ENCODE results near the gene CELF1.

Gene CELF1

DNA sequence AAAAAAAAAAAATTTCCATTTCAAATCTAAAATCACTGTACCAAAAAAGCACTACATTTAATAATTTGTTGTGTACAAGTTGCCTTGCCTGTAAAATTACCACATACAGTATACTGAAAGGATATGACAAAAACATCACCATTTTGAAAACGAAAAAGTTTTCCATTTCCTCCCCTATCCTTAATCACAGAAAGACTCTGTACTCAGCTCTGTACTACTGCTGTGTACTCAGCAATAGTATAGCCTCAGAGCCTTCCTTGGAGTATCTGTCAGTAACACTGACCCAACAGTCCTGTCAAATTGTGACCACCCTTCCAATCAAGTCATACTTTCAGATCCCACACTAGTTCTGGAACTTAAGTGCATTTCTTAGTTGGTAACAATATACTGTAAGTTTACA lies 48.0 kb downstream of the CELF1 start:
- Histone ChIP-seq H3K27ac (ENCODE audit: insufficient read depth, low read length, poor library complexity, severe bottlenecking) (no peak overlapping the region), H3K36me3 (ENCODE audit: control insufficient read depth, insufficient read depth, low read length) (peaks cover 7% of the 10 kb centered on the region), H3K9me3 (ENCODE audit: control insufficient read depth, low read length) (no peaks in the 10 kb centered on the region), H3K27me3 (replicated peaks; ENCODE audit: control insufficient read depth, insufficient read depth, low read length, poor library complexity, severe bottlenecking) (no peaks in the 10 kb centered on the region), H3K4me3 (ENCODE audit: insufficient read depth, low read depth, low read length, poor library complexity, severe bottlenecking) (no peak overlapping the region), H3K4me1 (ENCODE audit: control insufficient read depth, insufficient read depth, low read length, poor library complexity, severe bottlenecking) (peaks cover 22% of the 10 kb centered on the region)
- DNase-seq: no peak

DNA sequence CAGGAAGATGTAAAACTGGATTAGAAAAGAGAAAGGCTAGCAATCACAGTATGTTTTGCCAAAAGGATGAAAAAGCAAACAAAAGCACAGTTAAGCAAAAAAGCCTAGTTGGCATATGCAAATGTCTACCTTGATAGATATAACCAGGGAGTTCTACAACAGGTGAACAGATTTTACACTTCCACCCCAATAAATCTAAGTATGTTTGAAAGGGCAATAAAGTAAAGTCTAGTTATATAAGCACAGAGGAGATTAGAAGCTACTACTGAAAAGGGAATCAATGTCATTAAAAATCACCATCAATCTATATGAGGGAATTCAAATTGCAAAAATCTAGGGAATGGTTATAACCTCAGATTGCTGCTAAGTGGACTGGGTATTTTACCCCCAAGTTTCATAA lies 49.7 kb downstream of the CELF1 start:
- Histone ChIP-seq H3K27me3 (replicated peaks; ENCODE audit: control insufficient read depth, insufficient read depth, low read length, poor library complexity, severe bottlenecking) (no peaks in the 10 kb centered on the region), H3K27ac (ENCODE audit: insufficient read depth, low read length, poor library complexity, severe bottlenecking) (no peak overlapping the region), H3K9me3 (ENCODE audit: control insufficient read depth, low read length) (no peaks in the 10 kb centered on the region), H3K36me3 (ENCODE audit: control insufficient read depth, insufficient read depth, low read length) (peaks cover 12% of the 10 kb centered on the region), H3K4me3 (ENCODE audit: insufficient read depth, low read depth, low read length, poor library complexity, severe bottlenecking) (no peak overlapping the region), H3K4me1 (ENCODE audit: control insufficient read depth, insufficient read depth, low read length, poor library complexity, severe bottlenecking) (peaks cover 12% of the 10 kb centered on the region)
- no peak for DNase-seq

DNA sequence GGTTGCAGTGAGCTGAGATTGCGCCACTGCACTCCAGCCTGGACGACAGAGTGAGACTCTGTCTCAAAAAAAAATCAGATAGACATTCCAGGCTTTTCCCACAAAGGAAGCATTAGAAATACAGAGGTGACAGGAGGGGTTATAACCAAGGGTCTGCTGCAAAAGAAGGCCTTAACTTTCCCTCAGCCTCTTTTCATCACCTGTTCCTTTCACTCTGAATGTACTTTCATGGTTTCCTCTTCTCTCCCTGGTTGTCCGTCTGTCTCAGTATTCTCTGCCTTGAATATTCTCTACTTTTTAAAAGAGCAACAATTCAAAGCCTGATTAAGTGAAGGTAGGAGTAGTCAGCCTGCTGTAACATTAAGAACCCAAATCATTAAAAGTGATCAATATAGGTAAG lies 50.2 kb downstream of the CELF1 start:
- Histone ChIP-seq H3K4me3 (ENCODE audit: insufficient read depth, low read depth, low read length, poor library complexity, severe bottlenecking) (no peak overlapping the region), H3K27me3 (replicated peaks; ENCODE audit: control insufficient read depth, insufficient read depth, low read length, poor library complexity, severe bottlenecking) (no peaks in the 10 kb centered on the region), H3K9me3 (ENCODE audit: control insufficient read depth, low read length) (no peaks in the 10 kb centered on the region), H3K36me3 (ENCODE audit: control insufficient read depth, insufficient read depth, low read length) (peaks cover 12% of the 10 kb centered on the region), H3K4me1 (ENCODE audit: control insufficient read depth, insufficient read depth, low read length, poor library complexity, severe bottlenecking) (peaks cover 7% of the 10 kb centered on the region), H3K27ac (ENCODE audit: insufficient read depth, low read length, poor library complexity, severe bottlenecking) (no peak overlapping the region)
- no peak for DNase-seq

- DNase-seq: no peak
- H3K4me1 ChIP-seq (ENCODE audit: control insufficient read depth, insufficient read depth, low read length, poor library complexity, severe bottlenecking): no peaks in the 10 kb centered on the region
- no peaks in the 10 kb centered on the region for H3K9me3 ChIP-seq (ENCODE audit: control insufficient read depth, low read length)
- H3K36me3 ChIP-seq (ENCODE audit: control insufficient read depth, insufficient read depth, low read length): peaks cover 15% of the 10 kb centered on the region
- no peak overlapping the region for H3K4me3 ChIP-seq (ENCODE audit: insufficient read depth, low read depth, low read length, poor library complexity, severe bottlenecking)
- no peak overlapping the region for H3K27ac ChIP-seq (ENCODE audit: insufficient read depth, low read length, poor library complexity, severe bottlenecking)
- H3K27me3 ChIP-seq (replicated peaks; ENCODE audit: control insufficient read depth, insufficient read depth, low read length, poor library complexity, severe bottlenecking): no peaks in the 10 kb centered on the region
Observed at GRCh38 chr11:47501101-47501500, 51.8 kb downstream of the CELF1 start.

DNA sequence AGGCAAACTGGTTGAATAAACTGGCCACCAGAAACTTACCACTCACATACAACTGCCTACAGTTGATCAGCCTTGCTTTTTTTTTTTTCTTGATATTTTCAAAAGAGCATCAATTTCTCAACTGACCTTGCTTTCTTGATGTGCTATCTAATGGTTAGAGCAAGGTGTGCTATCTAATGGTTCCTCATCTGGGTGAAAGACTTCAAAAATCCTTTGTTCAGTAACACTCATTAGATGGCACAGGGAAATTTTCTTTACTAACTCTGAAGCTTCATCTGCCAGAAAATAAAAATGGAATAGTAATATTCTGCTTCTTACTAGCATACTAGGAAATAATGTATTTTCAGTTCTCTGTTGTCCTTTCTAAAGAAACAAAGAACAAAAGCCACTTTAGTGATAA lies 52.8 kb downstream of the CELF1 start:
- no peak overlapping the region for H3K27ac ChIP-seq (ENCODE audit: insufficient read depth, low read length, poor library complexity, severe bottlenecking)
- DNase-seq: no peak
- H3K27me3 ChIP-seq (replicated peaks; ENCODE audit: control insufficient read depth, insufficient read depth, low read length, poor library complexity, severe bottlenecking): no peaks in the 10 kb centered on the region
- H3K4me1 ChIP-seq (ENCODE audit: control insufficient read depth, insufficient read depth, low read length, poor library complexity, severe bottlenecking): no peaks in the 10 kb centered on the region
- no peak overlapping the region for H3K4me3 ChIP-seq (ENCODE audit: insufficient read depth, low read depth, low read length, poor library complexity, severe bottlenecking)
- H3K9me3 ChIP-seq (ENCODE audit: control insufficient read depth, low read length): no peaks in the 10 kb centered on the region
- H3K36me3 ChIP-seq (ENCODE audit: control insufficient read depth, insufficient read depth, low read length): peaks cover 24% of the 10 kb centered on the region

DNA sequence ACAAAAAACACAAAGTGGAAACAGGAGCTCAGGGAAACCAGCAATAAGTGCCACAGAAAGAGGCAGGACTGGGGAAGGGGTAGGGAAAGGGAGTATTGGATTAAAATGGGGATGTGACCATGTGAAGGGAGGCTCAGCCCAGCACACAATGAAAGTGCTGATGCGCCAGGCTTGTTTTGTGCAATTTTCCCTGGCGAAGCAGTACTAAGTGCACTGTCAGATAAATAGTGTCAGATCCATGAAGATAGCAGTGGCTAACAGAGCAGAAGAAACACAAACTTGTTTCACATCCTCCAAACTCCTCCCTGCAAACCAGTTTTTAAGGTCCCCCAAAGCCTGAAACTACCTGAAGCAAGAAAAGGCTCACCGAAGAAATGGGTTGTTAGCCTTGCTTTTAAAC lies 53.3 kb downstream of the CELF1 start:
- H3K36me3 ChIP-seq (ENCODE audit: control insufficient read depth, insufficient read depth, low read length): peaks cover 29% of the 10 kb centered on the region
- DNase-seq: no peak
- no peak overlapping the region for H3K27ac ChIP-seq (ENCODE audit: insufficient read depth, low read length, poor library complexity, severe bottlenecking)
- H3K4me1 ChIP-seq (ENCODE audit: control insufficient read depth, insufficient read depth, low read length, poor library complexity, severe bottlenecking): no peaks in the 10 kb centered on the region
- no peaks in the 10 kb centered on the region for H3K27me3 ChIP-seq (replicated peaks; ENCODE audit: control insufficient read depth, insufficient read depth, low read length, poor library complexity, severe bottlenecking)
- H3K4me3 ChIP-seq (ENCODE audit: insufficient read depth, low read depth, low read length, poor library complexity, severe bottlenecking): no peak overlapping the region
- no peaks in the 10 kb centered on the region for H3K9me3 ChIP-seq (ENCODE audit: control insufficient read depth, low read length)

- Histone ChIP-seq H3K4me1 (ENCODE audit: control insufficient read depth, insufficient read depth, low read length, poor library complexity, severe bottlenecking) (no peaks in the 10 kb centered on the region), H3K36me3 (ENCODE audit: control insufficient read depth, insufficient read depth, low read length) (peaks cover 30% of the 10 kb centered on the region), H3K4me3 (ENCODE audit: insufficient read depth, low read depth, low read length, poor library complexity, severe bottlenecking) (no peak overlapping the region), H3K27ac (ENCODE audit: insufficient read depth, low read length, poor library complexity, severe bottlenecking) (no peak overlapping the region), H3K9me3 (ENCODE audit: control insufficient read depth, low read length) (no peaks in the 10 kb centered on the region), H3K27me3 (replicated peaks; ENCODE audit: control insufficient read depth, insufficient read depth, low read length, poor library complexity, severe bottlenecking) (no peaks in the 10 kb centered on the region)
- no peak for DNase-seq
Observed at GRCh38 chr11:47499161-47499560, 53.8 kb downstream of the CELF1 start.

- Histone ChIP-seq H3K27ac (ENCODE audit: insufficient read depth, low read length, poor library complexity, severe bottlenecking) (no peak overlapping the region), H3K4me3 (ENCODE audit: insufficient read depth, low read depth, low read length, poor library complexity, severe bottlenecking) (no peak overlapping the region), H3K4me1 (ENCODE audit: control insufficient read depth, insufficient read depth, low read length, poor library complexity, severe bottlenecking) (no peaks in the 10 kb centered on the region), H3K9me3 (ENCODE audit: control insufficient read depth, low read length) (no peaks in the 10 kb centered on the region), H3K36me3 (ENCODE audit: control insufficient read depth, insufficient read depth, low read length) (peaks cover 30% of the 10 kb centered on the region), H3K27me3 (replicated peaks; ENCODE audit: control insufficient read depth, insufficient read depth, low read length, poor library complexity, severe bottlenecking) (no peaks in the 10 kb centered on the region)
- no peak for DNase-seq
Observed at GRCh38 chr11:47498584-47499152, 54.3 kb downstream of the CELF1 start.

DNA sequence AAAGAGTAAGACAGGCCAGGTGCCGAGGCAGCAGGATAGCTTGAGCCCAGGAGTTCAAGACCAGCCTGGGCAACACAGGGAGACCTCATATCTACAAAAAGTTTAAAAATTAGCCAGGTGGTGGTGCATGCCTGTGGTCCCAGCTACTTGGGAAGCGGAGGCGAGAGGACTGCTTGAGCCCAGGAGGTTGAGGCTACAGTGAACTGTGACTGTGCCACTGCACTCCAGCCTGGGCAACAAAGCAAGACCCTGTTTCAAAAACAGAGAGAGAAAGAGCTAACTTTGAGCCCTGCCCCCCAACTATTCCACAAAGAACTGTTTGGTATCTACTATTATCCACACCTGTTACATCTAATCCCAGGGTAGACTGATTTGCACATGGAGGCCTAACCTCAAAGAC lies 54.8 kb downstream of the CELF1 start:
- no peaks in the 10 kb centered on the region for H3K9me3 ChIP-seq (ENCODE audit: control insufficient read depth, low read length)
- peaks cover 30% of the 10 kb centered on the region for H3K36me3 ChIP-seq (ENCODE audit: control insufficient read depth, insufficient read depth, low read length)
- H3K4me3 ChIP-seq (ENCODE audit: insufficient read depth, low read depth, low read length, poor library complexity, severe bottlenecking): no peak overlapping the region
- H3K27me3 ChIP-seq (replicated peaks; ENCODE audit: control insufficient read depth, insufficient read depth, low read length, poor library complexity, severe bottlenecking): no peaks in the 10 kb centered on the region
- H3K27ac ChIP-seq (ENCODE audit: insufficient read depth, low read length, poor library complexity, severe bottlenecking): no peak overlapping the region
- no peaks in the 10 kb centered on the region for H3K4me1 ChIP-seq (ENCODE audit: control insufficient read depth, insufficient read depth, low read length, poor library complexity, severe bottlenecking)
- no peak for DNase-seq

- Histone ChIP-seq H3K36me3 (ENCODE audit: control insufficient read depth, insufficient read depth, low read length) (peaks cover 30% of the 10 kb centered on the region), H3K27ac (ENCODE audit: insufficient read depth, low read length, poor library complexity, severe bottlenecking) (no peak overlapping the region), H3K27me3 (replicated peaks; ENCODE audit: control insufficient read depth, insufficient read depth, low read length, poor library complexity, severe bottlenecking) (no peaks in the 10 kb centered on the region), H3K4me1 (ENCODE audit: control insufficient read depth, insufficient read depth, low read length, poor library complexity, severe bottlenecking) (no peaks in the 10 kb centered on the region), H3K4me3 (ENCODE audit: insufficient read depth, low read depth, low read length, poor library complexity, severe bottlenecking) (no peak overlapping the region), H3K9me3 (ENCODE audit: control insufficient read depth, low read length) (no peaks in the 10 kb centered on the region)
- no peak for DNase-seq
Observed at GRCh38 chr11:47496808-47497207, 56.1 kb downstream of the CELF1 start.

GRCh38 chr11:47495856-47496217 lies 57.1 kb downstream of the CELF1 start:
- peaks cover 23% of the 10 kb centered on the region for H3K36me3 ChIP-seq (ENCODE audit: control insufficient read depth, insufficient read depth, low read length)
- no peak overlapping the region for H3K27ac ChIP-seq (ENCODE audit: insufficient read depth, low read length, poor library complexity, severe bottlenecking)
- H3K4me3 ChIP-seq (ENCODE audit: insufficient read depth, low read depth, low read length, poor library complexity, severe bottlenecking): no peak overlapping the region
- no peaks in the 10 kb centered on the region for H3K27me3 ChIP-seq (replicated peaks; ENCODE audit: control insufficient read depth, insufficient read depth, low read length, poor library complexity, severe bottlenecking)
- DNase-seq: no peak
- no peaks in the 10 kb centered on the region for H3K9me3 ChIP-seq (ENCODE audit: control insufficient read depth, low read length)
- H3K4me1 ChIP-seq (ENCODE audit: control insufficient read depth, insufficient read depth, low read length, poor library complexity, severe bottlenecking): no peaks in the 10 kb centered on the region
